GM12878 (cell line): ENCODE results near the gene DMRTA2. TPM values are rescaled to one million over a fixed set of nuclear protein-coding genes. Genes with fewer than 3 reads are reported as not detected.

Experiments
- ATAC-seq: fragments of 200-7000 bp; cut with Tn5 transposase; 3 replicates; pipeline ENCODE4 v1.9.1; 2020; ENCODE audit warnings: mild to moderate bottlenecking, moderate library complexity
- BruUV-seq: library from RNA; stranded (reverse); fragments of 400-500 nt; replicated peaks from 2 replicates; lab custom pipeline; 2021; lab: Mats Ljungman, UMichigan
- CTCF ChIA-PET: fragments of 300-600 bp; sonication (Branson Sonifier 250); formaldehyde crosslinking; extraction: SDS; loops from one replicate; lab custom pipeline; 2021; ENCODE audit warnings: inconsistent platforms; lab: Yijun Ruan, JAX
- POLR2A ChIA-PET: fragments of 350-600 bp; formaldehyde crosslinking; extraction: SDS; loops from one replicate; lab custom pipeline; 2021; ENCODE audit warnings: inconsistent platforms; lab: Charles Lee
- RAD21 ChIA-PET: fragments of 300-600 bp; sonication (Branson Sonifier 250); formaldehyde crosslinking; loops from one replicate; lab custom pipeline; 2023; ENCODE audit warnings: antibody characterized with exemption; ENCODE audit not compliant: unreplicated experiment; lab: Charles Lee
- SMC1A ChIA-PET: fragments of 300-600 bp; sonication (Branson Sonifier 250); formaldehyde crosslinking; loops from one replicate; lab custom pipeline; 2023; ENCODE audit not compliant: unreplicated experiment, uncharacterized antibody; lab: Charles Lee
- DNase-seq: peaks from one replicate; pipeline ENCODE4 v3.0.0-alpha.2; 2011; ENCODE audit warnings: low read depth, low spot score
- FAIRE-seq: peaks from 3 replicates; lab custom pipeline; 2011; peaks lifted over from hg19 to GRCh38; lab: Jason Lieb, UNC
- H2AFZ ChIP-seq: 2 replicates; pipeline ENCODE4 v1.6.0; 2011; ENCODE audit warnings: low read depth, low read length, control low read depth; ENCODE audit not compliant: control insufficient read depth
- H3K27ac ChIP-seq: 2 replicates; pipeline ENCODE4 v1.5.1; 2011; ENCODE audit warnings: control low read depth; ENCODE audit not compliant: control insufficient read depth, insufficient read depth
- H3K27me3 ChIP-seq, 2 experiments: replicated peaks in 1 of 2; 2 replicates each; pipeline versions ENCODE4 v1.6.0 to v1.6.1; 2011; ENCODE audit warnings: low read length in 1 of 2; ENCODE audit not compliant: control insufficient read depth in 2 of 2, insufficient read depth in 2 of 2
- H3K36me3 ChIP-seq, 2 experiments: 2 replicates each; pipeline ENCODE4 v1.5.1; 2011; ENCODE audit warnings: low read length in 1 of 2; ENCODE audit not compliant: control insufficient read depth in 2 of 2, insufficient read depth in 2 of 2
- H3K4me1 ChIP-seq: 2 replicates; pipeline ENCODE4 v1.6.1; 2011; ENCODE audit warnings: mild to moderate bottlenecking, low read length, moderate library complexity, mixed read lengths; ENCODE audit not compliant: control insufficient read depth, insufficient read depth
- H3K4me2 ChIP-seq: 2 replicates; pipeline ENCODE4 v1.6.0; 2011; ENCODE audit warnings: control low read depth; ENCODE audit not compliant: control insufficient read depth, insufficient read depth
- H3K4me3 ChIP-seq: fragments of 200-600 bp; sonication (generic); 2 replicates; pipeline ENCODE4 v1.5.1; 2016
- H3K79me2 ChIP-seq: 2 replicates; pipeline ENCODE4 v1.6.0; 2011; ENCODE audit warnings: low read length; ENCODE audit not compliant: control insufficient read depth, insufficient read depth
- H3K9ac ChIP-seq: 2 replicates; pipeline ENCODE4 v1.8.0; 2011; ENCODE audit warnings: low read length, control low read depth, mixed read lengths; ENCODE audit not compliant: control insufficient read depth, insufficient read depth
- H3K9me3 ChIP-seq: replicated peaks from 3 replicates; pipeline ENCODE4 v1.5.1; 2011; ENCODE audit warnings: mild to moderate bottlenecking, low read length; ENCODE audit not compliant: control insufficient read depth, insufficient read depth
- H4K20me1 ChIP-seq: 2 replicates; pipeline ENCODE4 v1.6.0; 2011; ENCODE audit not compliant: control insufficient read depth, insufficient read depth
- BHLHE40 ChIP-seq, 2 experiments: fragments of 450-650 bp in 1 of 2; IDR thresholded peaks; 2 replicates each; pipeline ENCODE4 v1.6.1; 2011 to 2017; ENCODE audit warnings: low read depth in 2 of 2, borderline replicate concordance in 1 of 2, improper control_type of control experiment in 1 of 2, low read length in 1 of 2, mild to moderate bottlenecking in 1 of 2
- CHD1 ChIP-seq: IDR thresholded peaks from 2 replicates; pipeline ENCODE4 v1.6.1; 2012; ENCODE audit warnings: low read depth, low read length, improper control_type of control experiment
- EZH2 ChIP-seq: IDR thresholded peaks from 2 replicates; pipeline ENCODE4 v1.6.1; 2012; ENCODE audit warnings: low read depth, mild to moderate bottlenecking, control low read depth, inconsistent platforms, low read length, borderline replicate concordance; ENCODE audit not compliant: control insufficient read depth
- IRF3 ChIP-seq: fragments of 450-650 bp; IDR thresholded peaks from 2 replicates; pipeline ENCODE4 v1.6.1; 2014; ENCODE audit warnings: mild to moderate bottlenecking
- KLF5 ChIP-seq: fragments of 450-650 bp; IDR thresholded peaks from 2 replicates; pipeline ENCODE4 v1.6.1; 2014; ENCODE audit warnings: mild to moderate bottlenecking; ENCODE audit not compliant: partially characterized antibody
- LARP7 ChIP-seq: fragments of 450-650 bp; IDR thresholded peaks from 2 replicates; pipeline ENCODE4 v1.6.1; 2017; ENCODE audit warnings: mild to moderate bottlenecking
- PBX3 ChIP-seq: IDR thresholded peaks from 2 replicates; pipeline ENCODE4 v1.6.1; 2011; ENCODE audit warnings: mild to moderate bottlenecking, low read depth, low read length, moderate library complexity; ENCODE audit not compliant: insufficient replicate concordance
- RFX5 ChIP-seq: IDR thresholded peaks from 2 replicates; pipeline ENCODE4 v1.6.1; 2011; ENCODE audit warnings: low read depth, low read length, improper control_type of control experiment
- SIN3A ChIP-seq: IDR thresholded peaks from 2 replicates; pipeline ENCODE4 v1.6.1; 2012; ENCODE audit warnings: low read depth, low read length, improper control_type of control experiment
- WGBS: methylation state at CpG from one replicate; pipeline ENCODE4 v1.1.6; 2016; ENCODE audit warnings: low lambda C conversion rate; ENCODE audit not compliant: insufficient replicate concordance, insufficient coverage; ENCODE audit errors: missing lambda C conversion rate; 5-methylcytosine and 5-hydroxymethylcytosine counted together
- in situ Hi-C: fragments of 300-500 bp; cut with MboI; formaldehyde crosslinking; loops from 9 replicates; pipeline ENCODE4 v1.14.3; 2018; ENCODE audit warnings: mixed read lengths
- intact Hi-C: fragments of 100-400 bp; cut with micrococcal nuclease; formaldehyde crosslinking; loops from one replicate; pipeline ENCODE4 v1.14.2; 2022; ENCODE audit not compliant: unreplicated experiment
- polyA plus RNA-seq, 11 experiments: library from polyadenylated mRNA; depleted of rRNA in 4 of 11; unstranded in 6 of 11; stranded (reverse) in 5 of 11; fragments of >200 nt; fragmentation: Nextera tagmentation in 4 of 11; fragmentation: Illumina TruSeq in 1 of 11; extraction: Ambion mirVana in 4 of 11; extraction: Trizol in 1 of 11; gene quantifications; 1 replicate in 1 of 11; 2 replicates in 10 of 11; pipeline versions ENCODE4 v1.2.1 to v1.2.3, GENCODE V29; 2011 to 2016; ENCODE audit warnings: inconsistent platforms in 2 of 11, missing spikeins in 2 of 11, low read depth in 1 of 11
- total RNA-seq, 4 experiments: library from RNA; depleted of rRNA in 3 of 4; stranded (reverse); fragments of >200 nt in 3 of 4; fragmentation: Illumina TruSeq in 1 of 4; extraction: Trizol in 1 of 4; gene quantifications; 2 replicates each; pipeline versions ENCODE4 v1.2.1 to v1.2.3, GENCODE V29; 2013 to 2021

The DMRTA2 gene
- total and polyA plus RNA-seq, 10 of the 15 experiments (the other 5 are each of a cell fraction or from before 2014, with no cell fraction given) = not detected

GRCh38 chr1:50421768-50422674, 1.2 kb downstream of the DMRTA2 start:
- ChIA-PET RAD21 (no interaction called here), POLR2A (no interaction called here), CTCF (no interaction called here), SMC1A (no interaction called here)
- intact Hi-C loops = no loop called here
- H2AFZ ChIP-seq = no peak overlapping the region
- H3K4me2 ChIP-seq = no peak overlapping the region
- FAIRE-seq = no peak
- H3K79me2 ChIP-seq = no peaks in the 10 kb centered on the region
- no peak overlapping the region for H3K27ac ChIP-seq
- no peak for DNase-seq
- TF ChIP-seq BHLHE40 (IDR thresholded peaks at IDR 0.05; ENCODE audit: borderline replicate concordance in 1 of 2, low read depth in 2 of 2, low read length in 1 of 2) = no peak
- peak; percentile 97; the same call in 1 of the 2 replicates for TF ChIP-seq EZH2
- no peaks in the 10 kb centered on the region; the same call in 1 of the 3 replicates for H3K9me3 ChIP-seq
- H3K4me3 ChIP-seq = no peak overlapping the region
- H4K20me1 ChIP-seq = no peaks in the 10 kb centered on the region
- H3K9ac ChIP-seq = no peak overlapping the region
- ATAC-seq = no peak
- peaks cover 23 to 40% of the 10 kb centered on the region in 2 experiments for H3K27me3 ChIP-seq
- 52% methylated on average over 27 of the region's 27 CpGs for WGBS
- no peaks in the 10 kb centered on the region for H3K36me3 ChIP-seq
- in situ Hi-C loops = no loop called here
- BruUV-seq = no TSS peak
- H3K4me1 ChIP-seq = no peaks in the 10 kb centered on the region

- ChIA-PET CTCF (no interaction called here), POLR2A (no interaction called here), SMC1A (no interaction called here), RAD21 (no interaction called here)
- FAIRE-seq = no peak
- Histone ChIP-seq H3K4me2 (no peak overlapping the region), H3K79me2 (no peaks in the 10 kb centered on the region), H3K9ac (no peak overlapping the region), H3K27ac (no peak overlapping the region), H3K4me1 (no peaks in the 10 kb centered on the region), H4K20me1 (no peaks in the 10 kb centered on the region), H3K27me3 (peaks cover 24 to 44% of the 10 kb centered on the region in 2 experiments), H3K9me3 (no peaks in the 10 kb centered on the region; the same call in 1 of the 3 replicates), H3K4me3 (no peak overlapping the region), H3K36me3 (no peaks in the 10 kb centered on the region), H2AFZ (no peak overlapping the region)
- WGBS = 78% methylated on average over 18 of the region's 38 CpGs
- in situ Hi-C loops = no loop called here
- no peak for ATAC-seq
- no peak for DNase-seq
- BruUV-seq = no TSS peak
- intact Hi-C loops = no loop called here
- TF ChIP-seq SIN3A = no peak
- TF ChIP-seq PBX3 = no peak
- no peak for TF ChIP-seq CHD1
- no peak for TF ChIP-seq KLF5
- no peak for TF ChIP-seq IRF3
- TF ChIP-seq RFX5 = no peak
- no peak for TF ChIP-seq LARP7
Measured at GRCh38 chr1:50421366-50421748, 1.9 kb downstream of the DMRTA2 start.
